ENCODE data around the gene CD40LG.

- TF ChIP-seq CTCF (conservative IDR thresholded peaks at IDR 0.05; ENCODE audit: low read length), result no peak
- no peak for TF ChIP-seq EZH2phosphoT487 (IDR thresholded peaks at IDR 0.05; ENCODE audit: borderline replicate concordance, low read depth, low read length)
Observed at GRCh38 chrX:136697156-136697555, 49.2 kb downstream of the CD40LG start.

All from OCI-LY7 (cell line).